Naive B cell (primary cell): ENCODE measurements around the gene OR4E1. TPM values are rescaled to one million over a fixed set of nuclear protein-coding genes. Genes with fewer than 3 reads are reported as not detected.
"Not testable (repeated sequence)": the region's sequence is repeated elsewhere in the genome, so short reads cannot be mapped to it uniquely, and the experiment has no call there.

Experiments
- ATAC-seq, 2 donors: fragments of 150-1000 bp; cut with Tn5 transposase; 2 replicates each; pipeline ENCODE4 v1.10.0; 2021; ENCODE audit warnings: low read depth in 2 of 2, mild to moderate bottlenecking in 2 of 2, moderate library complexity in 2 of 2
- DNase-seq: peaks from one replicate; pipeline ENCODE4 v3.0.0; 2022
- H3K27ac Mint-ChIP-seq, 6 donors: one replicate each; pipeline ENCODE4 v1.8.0; 2020 to 2022; ENCODE audit warnings: mild to moderate bottlenecking in 6 of 6, mixed read lengths in 6 of 6, moderate library complexity in 5 of 6, inconsistent platforms in 2 of 6
- H3K27me3 Mint-ChIP-seq, 3 donors: one replicate each; pipeline ENCODE4 v1.8.0; 2021 to 2022; ENCODE audit warnings: mixed read lengths in 3 of 3, mild to moderate bottlenecking in 1 of 3
- H3K36me3 Mint-ChIP-seq, 2 donors: one replicate each; pipeline ENCODE4 v1.8.0; 2020 to 2022; ENCODE audit warnings: mixed read lengths in 2 of 2, inconsistent platforms in 1 of 2, mild to moderate bottlenecking in 1 of 2
- H3K4me1 Mint-ChIP-seq, 3 donors: one replicate each; pipeline ENCODE4 v1.8.0; 2020 to 2022; ENCODE audit warnings: mixed read lengths in 3 of 3, inconsistent platforms in 1 of 3, mild to moderate bottlenecking in 1 of 3, moderate library complexity in 1 of 3
- H3K4me3 Mint-ChIP-seq, 8 donors: one replicate each; pipeline ENCODE4 v1.8.0; 2020 to 2022; ENCODE audit warnings: mild to moderate bottlenecking in 8 of 8, mixed read lengths in 8 of 8, moderate library complexity in 8 of 8, inconsistent platforms in 2 of 8
- H3K9me3 Mint-ChIP-seq, 7 donors: one replicate each; pipeline ENCODE4 v1.8.0; 2020 to 2022; ENCODE audit warnings: mixed read lengths in 7 of 7, mild to moderate bottlenecking in 5 of 7, inconsistent platforms in 2 of 7, moderate library complexity in 1 of 7
- polyA plus RNA-seq, 6 donors: library from polyadenylated mRNA; unstranded; fragments of 300-500 nt; fragmentation: Illumina TruSeq; gene quantifications; one replicate each; pipeline ENCODE4 v1.2.3, GENCODE V29; 2021; ENCODE audit warnings: low read depth in 6 of 6

Gene OR4E1
- not detected for polyA plus RNA-seq

- Mint-ChIP-seq H3K36me3 (no peaks in the 10 kb centered on the region), H3K27ac (no peak within 1 kb of the TSS), H3K9me3 (peaks cover 3 to 20% (median 11%) of the 10 kb centered on the region in 7 donors), H3K4me1 (no peaks in the 10 kb centered on the region), H3K27me3 (peaks cover 29 to 35% (median 32%) of the 10 kb centered on the region in 3 donors), H3K4me3 (peak within 1 kb of the TSS in 1 of 8 donors; percentile 35)
- DNase-seq (no peak), ATAC-seq (no peak)
These were observed at the start of gene OR4E1 for GRCh38 chr14:21673718-21674117. Gene OR4E1, minus strand, starts transcription at chr14:21673818. Its CDS starts 2,883 bp downstream, at chr14:21670935.

GRCh38 chr14:21721504-21721903 is 47.9 kb upstream of the OR4E1 start:
- Mint-ChIP-seq H3K4me1 (no peaks in the 10 kb centered on the region), H3K4me3 (no peak overlapping the region), H3K27me3 (peaks cover 30 to 47% (median 46%) of the 10 kb centered on the region in 3 donors), H3K9me3 (peaks cover 0 to 3% (median 0%) of the 10 kb centered on the region in 7 donors), H3K36me3 (no peaks in the 10 kb centered on the region), H3K27ac (no peak overlapping the region)
- DNase-seq (no peak), ATAC-seq (no peak)

GRCh38 chr14:21719841-21720240 is 46.2 kb upstream of the OR4E1 start:
- H3K36me3 Mint-ChIP-seq, result no peaks in the 10 kb centered on the region
- H3K4me3 Mint-ChIP-seq, result no peak overlapping the region
- no peak overlapping the region for H3K27ac Mint-ChIP-seq
- H3K27me3 Mint-ChIP-seq, result peaks cover 26 to 46% (median 45%) of the 10 kb centered on the region in 3 donors
- H3K4me1 Mint-ChIP-seq, result no peaks in the 10 kb centered on the region
- ATAC-seq (no peak), DNase-seq (no peak)
- peaks cover 0 to 3% (median 0%) of the 10 kb centered on the region in 7 donors for H3K9me3 Mint-ChIP-seq

GRCh38 chr14:21714318-21714929 is 40.8 kb upstream of the OR4E1 start:
- no peaks in the 10 kb centered on the region for H3K4me1 Mint-ChIP-seq
- no peak for DNase-seq
- H3K9me3 Mint-ChIP-seq, result peaks cover 0 to 8% (median 0%) of the 10 kb centered on the region in 7 donors
- no peak for ATAC-seq
- no peaks in the 10 kb centered on the region for H3K36me3 Mint-ChIP-seq
- no peak overlapping the region for H3K4me3 Mint-ChIP-seq
- H3K27ac Mint-ChIP-seq, result no peak overlapping the region
- H3K27me3 Mint-ChIP-seq, result peaks cover 42 to 62% (median 51%) of the 10 kb centered on the region in 3 donors

- Mint-ChIP-seq H3K36me3 (peaks cover 0 to under 1% of the 10 kb centered on the region in 2 donors), H3K4me1 (no peaks in the 10 kb centered on the region), H3K27me3 (peaks cover 43 to 65% (median 49%) of the 10 kb centered on the region in 3 donors), H3K27ac (no peak overlapping the region), H3K4me3 (no peak overlapping the region), H3K9me3 (peaks cover 0 to 26% (median 5%) of the 10 kb centered on the region in 7 donors)
- no peak for DNase-seq
- ATAC-seq, result no peak
These were observed 38.4 kb upstream of the OR4E1 start for GRCh38 chr14:21712036-21712435.

GRCh38 chr14:21711360-21711961 is 37.8 kb upstream of the OR4E1 start:
- Mint-ChIP-seq H3K4me1 (no peaks in the 10 kb centered on the region), H3K27ac (no peak overlapping the region), H3K9me3 (peaks cover 3 to 32% (median 10%) of the 10 kb centered on the region in 7 donors), H3K36me3 (peaks cover 0 to 6% of the 10 kb centered on the region in 2 donors), H3K27me3 (peaks cover 49 to 68% (median 49%) of the 10 kb centered on the region in 3 donors), H3K4me3 (no peak overlapping the region)
- no peak for DNase-seq
- ATAC-seq, result no peak

- H3K4me1 Mint-ChIP-seq, result no peaks in the 10 kb centered on the region
- no peak for ATAC-seq
- no peak overlapping the region for H3K4me3 Mint-ChIP-seq
- peaks cover 46 to 54% (median 53%) of the 10 kb centered on the region in 3 donors for H3K27me3 Mint-ChIP-seq
- H3K9me3 Mint-ChIP-seq, result peaks cover 9 to 47% (median 18%) of the 10 kb centered on the region in 7 donors
- H3K36me3 Mint-ChIP-seq, result peaks cover 4 to 11% of the 10 kb centered on the region in 2 donors
- no peak overlapping the region for H3K27ac Mint-ChIP-seq
- DNase-seq, result no peak
These were observed 30.7 kb upstream of the OR4E1 start for GRCh38 chr14:21704338-21704737.

GRCh38 chr14:21703357-21704326 is 30.0 kb upstream of the OR4E1 start:
- peaks cover 45 to 52% (median 52%) of the 10 kb centered on the region in 3 donors for H3K27me3 Mint-ChIP-seq
- peaks cover 8 to 47% (median 15%) of the 10 kb centered on the region in 7 donors for H3K9me3 Mint-ChIP-seq
- ATAC-seq (peak in 1 of 2 donors; percentile 32), DNase-seq (no peak)
- H3K27ac Mint-ChIP-seq, result no peak overlapping the region
- peaks cover 4 to 11% of the 10 kb centered on the region in 2 donors for H3K36me3 Mint-ChIP-seq
- H3K4me3 Mint-ChIP-seq, result no peak overlapping the region
- H3K4me1 Mint-ChIP-seq, result no peaks in the 10 kb centered on the region

- no peak overlapping the region for H3K27ac Mint-ChIP-seq
These were observed 28.7 kb upstream of the OR4E1 start for GRCh38 chr14:21702316-21702715.

GRCh38 chr14:21699551-21699950 is 25.9 kb upstream of the OR4E1 start:
- Mint-ChIP-seq H3K27ac (no peak overlapping the region), H3K9me3 (peaks cover 1 to 23% (median 6%) of the 10 kb centered on the region in 7 donors), H3K36me3 (no peaks in the 10 kb centered on the region), H3K4me1 (no peaks in the 10 kb centered on the region), H3K27me3 (peaks cover 20 to 53% (median 39%) of the 10 kb centered on the region in 3 donors), H3K4me3 (no peak overlapping the region)
- DNase-seq (no peak), ATAC-seq (no peak)

More at GRCh38 chr14:21702316-21702715, 28.7 kb upstream of the OR4E1 start:
- peaks cover 4 to 11% of the 10 kb centered on the region in 2 donors for H3K36me3 Mint-ChIP-seq
- H3K9me3 Mint-ChIP-seq, result peaks cover 8 to 38% (median 13%) of the 10 kb centered on the region in 7 donors
- ATAC-seq (no peak), DNase-seq (no peak)
- H3K27me3 Mint-ChIP-seq, result peaks cover 38 to 42% (median 40%) of the 10 kb centered on the region in 3 donors
- no peak overlapping the region for H3K4me3 Mint-ChIP-seq
- H3K4me1 Mint-ChIP-seq, result no peaks in the 10 kb centered on the region

- ATAC-seq, H3K36me3 Mint-ChIP-seq, H3K4me3 Mint-ChIP-seq, H3K27ac Mint-ChIP-seq, H3K4me1 Mint-ChIP-seq, DNase-seq: not testable (repeated sequence)
- Mint-ChIP-seq H3K27me3 (peaks cover 20 to 47% (median 40%) of the 10 kb centered on the region in 3 donors), H3K9me3 (peaks cover 0 to 18% (median 6%) of the 10 kb centered on the region in 7 donors)
These were observed 24.9 kb upstream of the OR4E1 start for GRCh38 chr14:21698538-21698937.

- peaks cover 0 to 18% (median 6%) of the 10 kb centered on the region in 7 donors for H3K9me3 Mint-ChIP-seq
- not testable (repeated sequence) for H3K4me3 Mint-ChIP-seq, H3K4me1 Mint-ChIP-seq, H3K27ac Mint-ChIP-seq, ATAC-seq, H3K36me3 Mint-ChIP-seq, DNase-seq
- peaks cover 18 to 41% (median 38%) of the 10 kb centered on the region in 3 donors for H3K27me3 Mint-ChIP-seq
These were observed 24.0 kb upstream of the OR4E1 start for GRCh38 chr14:21697662-21698061.

- ATAC-seq (no peak), DNase-seq (no peak)
- peaks cover 0 to 18% (median 5%) of the 10 kb centered on the region in 7 donors for H3K9me3 Mint-ChIP-seq
- H3K27me3 Mint-ChIP-seq, result peaks cover 23 to 42% (median 35%) of the 10 kb centered on the region in 3 donors
- no peak overlapping the region for H3K4me3 Mint-ChIP-seq
- H3K4me1 Mint-ChIP-seq, result no peaks in the 10 kb centered on the region
- no peak overlapping the region for H3K27ac Mint-ChIP-seq
- no peaks in the 10 kb centered on the region for H3K36me3 Mint-ChIP-seq
These were observed 20.8 kb upstream of the OR4E1 start for GRCh38 chr14:21694425-21694824.
